Measurements from ENCODE around the gene PLEKHH2. TPM values are rescaled to one million over a fixed set of nuclear protein-coding genes. Genes with fewer than 3 reads are reported as not detected.

Gene PLEKHH2
- polyA plus RNA-seq, 3 donors, result not detected

GRCh38 chr2:43653506-43653905 is 16.4 kb downstream of the PLEKHH2 start:
- no peaks in the 10 kb centered on the region for H3K27me3 ChIP-seq (ENCODE audit: control insufficient read depth in 2 of 2, insufficient read depth in 2 of 2, low read length in 2 of 2)
- WGBS (ENCODE audit: insufficient coverage), result 62% methylated on average over 2 of the region's 2 CpGs
- H3K4me3 ChIP-seq (replicated peaks in 1 of 3; ENCODE audit: low read depth in 2 of 3, low read length in 3 of 3), result no peak overlapping the region
- Mint-ChIP-seq H3K27me3 (ENCODE audit: low read depth in 3 of 3) (peaks cover 4 to 7% (median 6%) of the 10 kb centered on the region in 3 donors), H3K9me3 (peaks cover 0 to 2% (median 1%) of the 10 kb centered on the region in 7 donors), H3K4me3 (no peak overlapping the region), H3K27ac (no peak overlapping the region), H3K4me1 (no peaks in the 10 kb centered on the region), H3K36me3 (no peaks in the 10 kb centered on the region)
- H3K4me1 ChIP-seq (ENCODE audit: control insufficient read depth in 1 of 2, insufficient read depth in 2 of 2, low read length in 2 of 2), result no peaks in the 10 kb centered on the region
- H3K4me2 ChIP-seq (replicated peaks; ENCODE audit: extremely low read depth, low read length, poor library complexity, severe bottlenecking), result no peak overlapping the region
- no peaks in the 10 kb centered on the region for H3K79me2 ChIP-seq (ENCODE audit: insufficient read depth, low read length)
- H2AFZ ChIP-seq (ENCODE audit: insufficient read depth, low read depth, low read length, poor library complexity, severe bottlenecking), result no peak overlapping the region
- no peak overlapping the region for H3K9ac ChIP-seq (ENCODE audit: insufficient read depth, low read length, poor library complexity, severe bottlenecking)
- H3K27ac ChIP-seq (ENCODE audit: low read depth in 1 of 2, low read length in 2 of 2), result no peak overlapping the region
- H3K36me3 ChIP-seq (replicated peaks in 1 of 2; ENCODE audit: control insufficient read depth in 1 of 2, insufficient read depth in 2 of 2, low read length in 2 of 2), result no peaks in the 10 kb centered on the region
- no peaks in the 10 kb centered on the region for H4K20me1 ChIP-seq (ENCODE audit: insufficient read depth, low read length)
- TF ChIP-seq CTCF (IDR thresholded peaks at IDR 0.05), result no peak
- no peak for DNase-seq
- intact Hi-C loops (cut with micrococcal nuclease), result no loop called here
- H3K9me3 ChIP-seq (replicated peaks in 1 of 2; ENCODE audit: control insufficient read depth in 1 of 2, insufficient read depth in 1 of 2, low read length in 2 of 2), result no peaks in the 10 kb centered on the region

- Histone ChIP-seq H3K36me3 (replicated peaks in 1 of 2; ENCODE audit: control insufficient read depth in 1 of 2, insufficient read depth in 2 of 2, low read length in 2 of 2) (no peaks in the 10 kb centered on the region), H3K4me1 (ENCODE audit: control insufficient read depth in 1 of 2, insufficient read depth in 2 of 2, low read length in 2 of 2) (no peaks in the 10 kb centered on the region), H3K9ac (ENCODE audit: insufficient read depth, low read length, poor library complexity, severe bottlenecking) (no peak overlapping the region), H3K27me3 (ENCODE audit: control insufficient read depth in 2 of 2, insufficient read depth in 2 of 2, low read length in 2 of 2) (no peaks in the 10 kb centered on the region), H3K27ac (ENCODE audit: low read depth in 1 of 2, low read length in 2 of 2) (no peak overlapping the region), H2AFZ (ENCODE audit: insufficient read depth, low read depth, low read length, poor library complexity, severe bottlenecking) (no peak overlapping the region), H3K4me3 (replicated peaks in 1 of 3; ENCODE audit: low read depth in 2 of 3, low read length in 3 of 3) (no peak overlapping the region), H3K79me2 (ENCODE audit: insufficient read depth, low read length) (no peaks in the 10 kb centered on the region), H3K9me3 (replicated peaks in 1 of 2; ENCODE audit: control insufficient read depth in 1 of 2, insufficient read depth in 1 of 2, low read length in 2 of 2) (no peaks in the 10 kb centered on the region), H3K4me2 (replicated peaks; ENCODE audit: extremely low read depth, low read length, poor library complexity, severe bottlenecking) (no peak overlapping the region), H4K20me1 (ENCODE audit: insufficient read depth, low read length) (no peaks in the 10 kb centered on the region)
- Mint-ChIP-seq H3K4me3 (no peak overlapping the region), H3K9me3 (peaks cover 0 to 4% (median 2%) of the 10 kb centered on the region in 7 donors), H3K36me3 (no peaks in the 10 kb centered on the region), H3K27me3 (ENCODE audit: low read depth in 3 of 3) (peaks cover 2 to 4% (median 4%) of the 10 kb centered on the region in 3 donors), H3K4me1 (no peaks in the 10 kb centered on the region), H3K27ac (no peak overlapping the region)
- 100% methylated on average over 1 of the region's 3 CpGs for WGBS (ENCODE audit: insufficient coverage)
- TF ChIP-seq CTCF (IDR thresholded peaks at IDR 0.05), result no peak
- intact Hi-C loops (cut with micrococcal nuclease), result no loop called here
- DNase-seq, result no peak
Measured at GRCh38 chr2:43657241-43657640, 20.2 kb downstream of the PLEKHH2 start.

Data from CD14-positive monocyte (primary cell).